Measurements from ENCODE around the gene NEK7.

Gene NEK7

DNA sequence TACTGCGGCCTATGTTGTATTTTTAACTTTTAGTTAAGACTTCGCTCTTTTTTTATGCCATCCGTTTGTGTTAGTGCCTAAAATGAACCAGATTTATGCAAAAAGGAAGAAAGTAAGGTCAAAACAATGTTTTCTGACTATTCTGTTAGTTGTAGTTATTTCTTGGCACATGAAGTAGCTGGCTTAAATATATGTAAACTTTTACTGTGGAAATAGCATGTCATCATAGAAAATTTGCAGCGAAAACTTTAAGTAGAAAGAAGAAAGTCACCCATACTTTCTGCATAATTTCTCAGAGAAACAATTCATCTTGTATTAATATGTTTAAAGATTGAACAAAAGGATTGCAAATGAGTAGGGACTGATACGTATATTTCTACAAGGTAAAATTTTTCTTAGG, 106.4 kb downstream of the NEK7 start:
- no peaks in the 10 kb centered on the region for H3K36me3 ChIP-seq (replicated peaks; ENCODE audit: low read depth, low read length)
- H3K9me3 ChIP-seq (ENCODE audit: insufficient read depth, low read length) = no peaks in the 10 kb centered on the region
- no peak overlapping the region for H2AFZ ChIP-seq (ENCODE audit: low read depth, low read length)
- H4K20me1 ChIP-seq (ENCODE audit: insufficient read depth, low read length) = peaks cover 15% of the 10 kb centered on the region; the same call in 1 of the 2 replicates
- no peak overlapping the region for H3K4me3 ChIP-seq (ENCODE audit: low read length)
- TF ChIP-seq, protein P1, sequence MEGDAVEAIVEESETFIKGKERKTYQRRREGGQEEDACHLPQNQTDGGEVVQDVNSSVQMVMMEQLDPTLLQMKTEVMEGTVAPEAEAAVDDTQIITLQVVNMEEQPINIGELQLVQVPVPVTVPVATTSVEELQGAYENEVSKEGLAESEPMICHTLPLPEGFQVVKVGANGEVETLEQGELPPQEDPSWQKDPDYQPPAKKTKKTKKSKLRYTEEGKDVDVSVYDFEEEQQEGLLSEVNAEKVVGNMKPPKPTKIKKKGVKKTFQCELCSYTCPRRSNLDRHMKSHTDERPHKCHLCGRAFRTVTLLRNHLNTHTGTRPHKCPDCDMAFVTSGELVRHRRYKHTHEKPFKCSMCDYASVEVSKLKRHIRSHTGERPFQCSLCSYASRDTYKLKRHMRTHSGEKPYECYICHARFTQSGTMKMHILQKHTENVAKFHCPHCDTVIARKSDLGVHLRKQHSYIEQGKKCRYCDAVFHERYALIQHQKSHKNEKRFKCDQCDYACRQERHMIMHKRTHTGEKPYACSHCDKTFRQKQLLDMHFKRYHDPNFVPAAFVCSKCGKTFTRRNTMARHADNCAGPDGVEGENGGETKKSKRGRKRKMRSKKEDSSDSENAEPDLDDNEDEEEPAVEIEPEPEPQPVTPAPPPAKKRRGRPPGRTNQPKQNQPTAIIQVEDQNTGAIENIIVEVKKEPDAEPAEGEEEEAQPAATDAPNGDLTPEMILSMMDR (IDR thresholded peaks at IDR 0.05; ENCODE audit: low read depth, low read length) = no peak
- no peak for TF ChIP-seq EZH2phosphoT487 (IDR thresholded peaks at IDR 0.05; ENCODE audit: low read depth)
- H3K27me3 ChIP-seq (ENCODE audit: low read depth, low read length) = peaks cover 26% of the 10 kb centered on the region
- no peak overlapping the region for H3K4me2 ChIP-seq (ENCODE audit: low read length)
- H3K79me2 ChIP-seq (ENCODE audit: low read length) = no peaks in the 10 kb centered on the region
- peaks cover 8% of the 10 kb centered on the region for H3K4me1 ChIP-seq (ENCODE audit: low read length)
- H3K9ac ChIP-seq (ENCODE audit: low read length) = no peak overlapping the region
- no peak overlapping the region for H3K27ac ChIP-seq (ENCODE audit: low read length)

DNA sequence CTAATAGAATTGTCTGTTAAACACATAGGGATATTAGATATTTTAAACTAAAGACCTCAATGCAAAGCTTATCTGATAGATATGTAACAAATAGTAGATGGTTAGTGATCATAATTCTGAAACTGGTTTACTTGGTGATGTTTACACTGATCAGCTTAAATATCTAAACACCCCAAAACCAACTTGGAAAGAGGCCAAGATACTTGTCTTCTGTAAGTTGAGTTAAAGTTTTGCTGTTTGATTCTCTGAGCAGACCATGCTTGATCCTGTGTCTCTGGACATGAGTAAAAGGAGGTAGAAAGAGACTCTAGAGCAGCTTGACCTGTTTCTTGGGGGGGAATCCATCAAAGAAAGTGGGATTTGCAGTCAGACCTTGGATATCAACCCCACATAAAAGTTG, 107.5 kb downstream of the NEK7 start:
- peaks cover 6% of the 10 kb centered on the region for H3K4me1 ChIP-seq (ENCODE audit: low read length)
- H3K36me3 ChIP-seq (replicated peaks; ENCODE audit: low read depth, low read length) = no peaks in the 10 kb centered on the region
- TF ChIP-seq, protein P1 (IDR thresholded peaks at IDR 0.05; ENCODE audit: low read depth, low read length) = no peak
- TF ChIP-seq EZH2phosphoT487 (IDR thresholded peaks at IDR 0.05; ENCODE audit: low read depth) = no peak
- peaks cover 25% of the 10 kb centered on the region for H3K27me3 ChIP-seq (ENCODE audit: low read depth, low read length)
- H4K20me1 ChIP-seq (ENCODE audit: insufficient read depth, low read length) = peaks cover 21% of the 10 kb centered on the region; the same call in 1 of the 2 replicates
- no peaks in the 10 kb centered on the region for H3K9me3 ChIP-seq (ENCODE audit: insufficient read depth, low read length)
- H3K4me3 ChIP-seq (ENCODE audit: low read length) = no peak overlapping the region
- no peak overlapping the region for H3K4me2 ChIP-seq (ENCODE audit: low read length)
- no peaks in the 10 kb centered on the region for H3K79me2 ChIP-seq (ENCODE audit: low read length)
- H2AFZ ChIP-seq (ENCODE audit: low read depth, low read length) = no peak overlapping the region
- H3K27ac ChIP-seq (ENCODE audit: low read length) = no peak overlapping the region
- no peak overlapping the region for H3K9ac ChIP-seq (ENCODE audit: low read length)

DNA sequence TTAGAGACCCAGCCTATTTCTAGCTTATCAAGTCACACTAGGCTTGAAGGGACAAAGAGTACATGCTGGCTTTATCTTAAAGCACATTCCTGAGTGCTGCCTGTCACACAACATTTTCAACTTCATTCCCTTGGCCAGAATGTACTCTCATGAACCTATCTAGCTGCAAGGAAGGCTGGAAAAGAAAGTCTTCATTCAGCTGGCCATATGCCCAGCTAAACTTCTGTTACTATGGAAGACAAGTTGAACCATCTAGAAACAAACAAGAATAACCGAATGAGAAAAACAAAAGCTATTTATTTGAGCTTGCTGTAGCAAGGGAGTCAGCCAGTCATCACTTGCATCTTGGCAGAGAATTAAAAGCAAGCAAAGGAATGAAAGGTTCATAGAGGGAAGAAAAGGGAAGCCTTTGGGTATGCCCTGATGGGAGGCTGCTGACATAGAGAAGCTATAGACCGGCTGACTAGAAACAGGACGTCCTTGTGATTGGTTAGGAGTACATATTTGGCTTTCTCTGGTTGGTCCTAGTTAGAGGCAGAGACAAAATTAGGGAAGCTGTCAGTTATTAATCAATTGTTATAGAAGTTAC, 108.4 kb downstream of the NEK7 start:
- Histone ChIP-seq H3K9ac (ENCODE audit: low read length) (no peak overlapping the region), H3K4me3 (ENCODE audit: low read length) (no peak overlapping the region), H3K9me3 (ENCODE audit: insufficient read depth, low read length) (no peaks in the 10 kb centered on the region), H2AFZ (ENCODE audit: low read depth, low read length) (no peak overlapping the region), H3K27me3 (ENCODE audit: low read depth, low read length) (peaks cover 16% of the 10 kb centered on the region), H3K27ac (ENCODE audit: low read length) (no peak overlapping the region), H3K36me3 (replicated peaks; ENCODE audit: low read depth, low read length) (no peaks in the 10 kb centered on the region), H3K4me2 (ENCODE audit: low read length) (no peak overlapping the region), H3K79me2 (ENCODE audit: low read length) (no peaks in the 10 kb centered on the region), H4K20me1 (ENCODE audit: insufficient read depth, low read length) (peaks cover 14% of the 10 kb centered on the region; the same call in 1 of the 2 replicates), H3K4me1 (ENCODE audit: low read length) (peaks cover 6% of the 10 kb centered on the region)
- no peak for TF ChIP-seq EZH2phosphoT487 (IDR thresholded peaks at IDR 0.05; ENCODE audit: low read depth)

DNA sequence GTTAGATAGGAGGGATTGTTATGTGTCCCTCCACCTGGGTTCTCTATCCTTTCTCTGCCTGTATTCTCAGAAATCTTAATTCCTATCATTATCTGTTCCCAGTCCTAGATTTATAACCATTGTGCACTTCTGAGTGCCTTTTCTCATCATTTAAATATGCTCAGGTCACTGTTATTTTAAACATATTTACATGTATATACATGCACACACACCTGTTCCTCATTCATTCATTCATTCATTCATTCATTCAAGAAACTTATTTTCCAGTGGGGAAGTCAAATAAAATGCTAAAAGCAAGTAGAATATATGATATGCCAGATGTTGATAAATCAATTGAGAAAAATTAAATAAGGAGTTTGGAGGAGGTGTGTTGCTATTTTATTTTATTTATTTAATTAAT, 110.3 kb downstream of the NEK7 start:
- H2AFZ ChIP-seq (ENCODE audit: low read depth, low read length) = no peak overlapping the region
- TF ChIP-seq, protein P1 (IDR thresholded peaks at IDR 0.05; ENCODE audit: low read depth, low read length) = no peak
- no peak for TF ChIP-seq EZH2phosphoT487 (IDR thresholded peaks at IDR 0.05; ENCODE audit: low read depth)
- H3K4me3 ChIP-seq (ENCODE audit: low read length) = no peak overlapping the region
- no peaks in the 10 kb centered on the region for H3K9me3 ChIP-seq (ENCODE audit: insufficient read depth, low read length)
- H3K27me3 ChIP-seq (ENCODE audit: low read depth, low read length) = 0 out of 2 replicates have a peak, but pooled peaks cover 3% of the 10 kb centered on the region
- peaks cover 14% of the 10 kb centered on the region; the same call in 1 of the 2 replicates for H4K20me1 ChIP-seq (ENCODE audit: insufficient read depth, low read length)
- H3K27ac ChIP-seq (ENCODE audit: low read length) = no peak overlapping the region
- H3K79me2 ChIP-seq (ENCODE audit: low read length) = no peaks in the 10 kb centered on the region
- H3K36me3 ChIP-seq (replicated peaks; ENCODE audit: low read depth, low read length) = no peaks in the 10 kb centered on the region
- peaks cover 6% of the 10 kb centered on the region for H3K4me1 ChIP-seq (ENCODE audit: low read length)
- H3K9ac ChIP-seq (ENCODE audit: low read length) = no peak overlapping the region
- no peak overlapping the region for H3K4me2 ChIP-seq (ENCODE audit: low read length)

Measured in OCI-LY3 (cell line).